Endodermal cell (in vitro differentiated cells): ENCODE measurements around the gene RGS17. TPM values are rescaled to one million over a fixed set of nuclear protein-coding genes. Genes with fewer than 3 reads are reported as not detected.
A peak's percentile ranks its signal among the peaks of the same experiment; 100 is the strongest.
"Not testable (repeated sequence)": the region's sequence is repeated elsewhere in the genome, so short reads cannot be mapped to it uniquely, and the experiment has no call there.

Source experiments
- DNase-seq: peaks from one replicate; pipeline ENCODE4 v3.0.0-alpha.2; 2017
- H3K27ac ChIP-seq: 2 replicates; pipeline ENCODE4 v1.5.1; 2013; ENCODE audit warnings: mild to moderate bottlenecking, low read depth, low read length, moderate library complexity
- H3K27me3 ChIP-seq: 2 replicates; pipeline ENCODE4 v1.6.1; 2013; ENCODE audit warnings: mild to moderate bottlenecking, low read length, moderate library complexity; ENCODE audit not compliant: insufficient read depth, control insufficient read depth, poor library complexity, severe bottlenecking
- H3K36me3 ChIP-seq: 2 replicates; pipeline ENCODE4 v1.7.0; 2013; ENCODE audit warnings: mild to moderate bottlenecking, low read length, moderate library complexity; ENCODE audit not compliant: control insufficient read depth, insufficient read depth
- H3K4me1 ChIP-seq: one replicate; pipeline ENCODE4 v1.7.0; 2013; ENCODE audit warnings: low read length; ENCODE audit not compliant: control insufficient read depth, insufficient read depth
- H3K4me3 ChIP-seq: 2 replicates; pipeline ENCODE4 v1.5.1; 2013; ENCODE audit warnings: mild to moderate bottlenecking, low read length, moderate library complexity
- H3K9ac ChIP-seq: 2 replicates; pipeline ENCODE4 v1.6.1; 2013; ENCODE audit warnings: mild to moderate bottlenecking, low read length, moderate library complexity; ENCODE audit not compliant: poor library complexity, severe bottlenecking; ENCODE audit errors: extremely low read depth
- H3K9me3 ChIP-seq: 2 replicates; pipeline ENCODE4 v1.6.1; 2013; ENCODE audit warnings: mild to moderate bottlenecking, low read length, moderate library complexity; ENCODE audit not compliant: control insufficient read depth
- H3K27ac Mint-ChIP-seq: 2 replicates; pipeline ENCODE4 v1.8.0; 2020; ENCODE audit warnings: mixed read lengths
- H3K27me3 Mint-ChIP-seq: 2 replicates; pipeline ENCODE4 v1.8.0; 2021; ENCODE audit warnings: mild to moderate bottlenecking, mixed read lengths; ENCODE audit not compliant: insufficient read depth
- H3K36me3 Mint-ChIP-seq: 2 replicates; pipeline ENCODE4 v1.8.0; 2020; ENCODE audit warnings: low read depth, mixed read lengths
- H3K4me1 Mint-ChIP-seq: 2 replicates; pipeline ENCODE4 v1.8.0; 2020; ENCODE audit warnings: mixed read lengths
- H3K4me3 Mint-ChIP-seq: 2 replicates; pipeline ENCODE4 v1.8.0; 2020; ENCODE audit warnings: mild to moderate bottlenecking, moderate library complexity, mixed read lengths
- H3K9me3 Mint-ChIP-seq: 2 replicates; pipeline ENCODE4 v1.8.0; 2020; ENCODE audit warnings: mild to moderate bottlenecking, mixed read lengths
- CTCF ChIP-seq: fragments of 200-600 bp; sonication (generic); conservative IDR thresholded peaks from 2 replicates; pipeline ENCODE4 v1.5.0; 2021; ENCODE audit warnings: antibody characterized with exemption, mild to moderate bottlenecking
- WGBS, 2 experiments: methylation state at CpG; one replicate each; pipeline versions ENCODE4 v1.1.5 to v1.1.7; 2013; ENCODE audit warnings: missing lambda C conversion rate in 2 of 2, mixed read lengths in 1 of 2; ENCODE audit not compliant: insufficient coverage in 1 of 2, insufficient read length in 1 of 2; 5-methylcytosine and 5-hydroxymethylcytosine counted together
- total RNA-seq, 2 donors: library from RNA; stranded (reverse); fragmentation: NEBNext Ultra II Directional in 1 of 2; extraction: Animal tissue kit (Norgen Biotek cat#: 25700) in 1 of 2; gene quantifications; 2 replicates in 1 of 2; 3 replicates in 1 of 2; pipeline ENCODE4 v1.2.1, GENCODE V29; 2021

The RGS17 gene
- total RNA-seq, 2 donors from 2014 or later = 1.7 to 3.2 TPM

DNA sequence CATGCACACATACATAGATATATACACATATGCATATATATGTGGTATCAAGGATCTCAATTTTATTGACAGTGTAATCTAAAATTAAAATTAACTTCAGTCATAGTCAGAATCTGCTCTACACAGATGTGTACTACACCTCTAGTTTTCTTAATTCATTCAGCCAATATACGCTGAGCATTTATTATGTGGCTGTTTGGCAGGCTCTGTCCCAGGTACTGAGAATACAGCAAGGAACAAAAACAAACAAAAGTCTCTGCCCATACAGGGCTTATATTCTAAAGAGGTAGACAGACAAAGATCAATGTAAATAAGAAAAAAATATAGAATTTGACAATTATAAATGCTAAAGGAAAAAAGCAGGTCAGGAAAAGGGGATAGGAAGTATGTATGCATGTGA, 7.8 kb upstream of the RGS17 start:
- Mint-ChIP-seq H3K9me3 (peaks cover 8% of the 10 kb centered on the region), H3K27ac (no peak overlapping the region), H3K4me3 (no peak overlapping the region), H3K4me1 (peaks cover 4% of the 10 kb centered on the region), H3K36me3 (no peaks in the 10 kb centered on the region), H3K27me3 (peaks cover 27% of the 10 kb centered on the region)
- no peak for TF ChIP-seq CTCF
- no peak for DNase-seq
- peaks cover 2% of the 10 kb centered on the region for H3K4me1 ChIP-seq
- H3K4me3 ChIP-seq = no peak overlapping the region
- 91% methylated on average over 1 of the region's 1 CpG; no CpG with 5 or more reads in 1 of the 2 experiments for WGBS, 2 experiments
- H3K9me3 ChIP-seq = no peaks in the 10 kb centered on the region
- H3K27ac ChIP-seq = no peak overlapping the region
- H3K36me3 ChIP-seq = no peaks in the 10 kb centered on the region
- peaks cover 41% of the 10 kb centered on the region for H3K27me3 ChIP-seq
- H3K9ac ChIP-seq = no peak overlapping the region

- H3K36me3 ChIP-seq = no peaks in the 10 kb centered on the region
- Mint-ChIP-seq H3K27ac (no peak overlapping the region), H3K4me3 (no peak overlapping the region), H3K9me3 (peaks cover 18% of the 10 kb centered on the region), H3K4me1 (peaks cover 11% of the 10 kb centered on the region), H3K36me3 (no peaks in the 10 kb centered on the region), H3K27me3 (peaks cover 47% of the 10 kb centered on the region)
- no peak overlapping the region for H3K9ac ChIP-seq
- 94% methylated on average over 2 of the region's 2 CpGs; no CpG with 5 or more reads in 1 of the 2 experiments for WGBS, 2 experiments
- DNase-seq = no peak
- H3K27ac ChIP-seq = no peak overlapping the region
- H3K27me3 ChIP-seq = peaks cover 60% of the 10 kb centered on the region
- no peak overlapping the region for H3K4me3 ChIP-seq
- peaks cover 11% of the 10 kb centered on the region for H3K9me3 ChIP-seq
- TF ChIP-seq CTCF = no peak
- H3K4me1 ChIP-seq = peaks cover 2% of the 10 kb centered on the region
Observed at GRCh38 chr6:153135681-153136080, 4.6 kb upstream of the RGS17 start.

GRCh38 chr6:153133667-153134066, 2.6 kb upstream of the RGS17 start:
- H3K36me3 Mint-ChIP-seq, H3K27ac ChIP-seq, H3K4me3 ChIP-seq, DNase-seq, H3K9ac ChIP-seq, H3K36me3 ChIP-seq, H3K4me3 Mint-ChIP-seq, H3K27ac Mint-ChIP-seq, H3K4me1 ChIP-seq: not testable (repeated sequence)
- Mint-ChIP-seq H3K27me3 (peaks cover 66% of the 10 kb centered on the region), H3K9me3 (peaks cover 18% of the 10 kb centered on the region), H3K4me1 (peaks cover 18% of the 10 kb centered on the region)
- peaks cover 63% of the 10 kb centered on the region for H3K27me3 ChIP-seq
- WGBS, 2 experiments = 95 to 100% methylated on average over 1 to 30 of the region's 30 CpGs
- peaks cover 11% of the 10 kb centered on the region for H3K9me3 ChIP-seq

DNA sequence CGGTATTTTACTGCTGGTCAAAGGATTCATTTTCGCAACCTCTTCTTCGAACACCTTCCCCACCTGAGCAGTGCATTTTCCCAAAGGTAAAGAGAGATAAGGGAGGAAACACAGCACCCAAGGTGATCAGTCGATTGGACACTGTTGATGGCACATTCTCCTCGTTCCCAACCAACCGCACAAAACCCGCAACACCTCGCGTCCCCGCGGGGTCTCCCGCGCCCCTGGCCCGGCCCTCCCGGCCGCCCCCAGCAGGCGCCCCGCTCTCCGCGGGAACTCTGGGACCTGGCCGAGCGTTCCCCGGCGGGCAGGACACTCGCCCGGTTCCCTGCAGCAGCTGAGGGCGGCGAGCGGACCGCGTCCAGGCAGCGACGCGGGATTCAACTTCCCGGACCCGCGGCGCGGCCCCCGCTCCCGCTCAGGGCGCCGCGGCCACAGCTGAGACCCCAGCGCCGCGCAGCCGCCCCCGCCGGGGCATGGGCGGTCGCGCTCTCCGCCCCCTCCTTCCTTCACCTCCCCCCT, 506 bp downstream of the RGS17 start:
- H3K27ac Mint-ChIP-seq = no peak overlapping the region
- peak overlapping the region; percentile 72 for H3K4me3 Mint-ChIP-seq
- peaks cover 18% of the 10 kb centered on the region for H3K9me3 Mint-ChIP-seq
- no peak overlapping the region for H3K27ac ChIP-seq
- H3K9me3 ChIP-seq = peaks cover 11% of the 10 kb centered on the region
- no peak for TF ChIP-seq CTCF
- peak overlapping the region; percentile 90 for H3K4me3 ChIP-seq
- peak overlapping the region; percentile 4 for H3K9ac ChIP-seq
- H3K27me3 Mint-ChIP-seq = peaks cover 66% of the 10 kb centered on the region
- H3K27me3 ChIP-seq = peaks cover 54% of the 10 kb centered on the region
- peak; percentile 75 for DNase-seq
- peaks cover 2% of the 10 kb centered on the region for H3K4me1 ChIP-seq
- H3K36me3 Mint-ChIP-seq = no peaks in the 10 kb centered on the region
- peaks cover 20% of the 10 kb centered on the region for H3K4me1 Mint-ChIP-seq
- 0% methylated on average over 9 to 54 of the region's 54 CpGs for WGBS, 2 experiments
- H3K36me3 ChIP-seq = no peaks in the 10 kb centered on the region
